ENCODE results near the gene DNAH14. TPM values are rescaled to one million over a fixed set of nuclear protein-coding genes. Genes with fewer than 3 reads are reported as not detected.

DNAH14 gene
- total and polyA plus RNA-seq, 3 donors from 2014 or later: 30.1 to 82.1 (median 37.3) TPM

GRCh38 chr1:224901087-224901810, 28.2 kb upstream of the DNAH14 start:
- no peak for DNase-seq
- Histone ChIP-seq H3K36me3 (ENCODE audit: low read depth, missing control alignments) (no peaks in the 10 kb centered on the region), H3K4me1 (no peaks in the 10 kb centered on the region), H3K27ac (no peak overlapping the region), H3K4me3 (no peak overlapping the region), H3K27me3 (no peaks in the 10 kb centered on the region), H3K9me3 (no peaks in the 10 kb centered on the region)
- WGBS, 2 donors: 68 to 73% methylated on average over 5 of the region's 5 CpGs
- TF ChIP-seq CTCF (IDR thresholded peaks at IDR 0.05): no peak
- TF ChIP-seq POLR2A (IDR thresholded peaks at IDR 0.05): no peak
- intact Hi-C loops (cut with DNase I; ENCODE audit: low total_unique reads): no loop called here

- Histone ChIP-seq H3K4me3 (no peak overlapping the region), H3K4me1 (no peaks in the 10 kb centered on the region), H3K27me3 (no peaks in the 10 kb centered on the region), H3K9me3 (no peaks in the 10 kb centered on the region), H3K27ac (no peak overlapping the region), H3K36me3 (ENCODE audit: low read depth, missing control alignments) (no peaks in the 10 kb centered on the region)
- DNase-seq: no peak
- TF ChIP-seq POLR2A (IDR thresholded peaks at IDR 0.05): no peak
- no peak for TF ChIP-seq CTCF (IDR thresholded peaks at IDR 0.05)
- intact Hi-C loops (cut with DNase I; ENCODE audit: low total_unique reads): no loop called here
- 81 to 84% methylated on average over 2 of the region's 2 CpGs for WGBS, 2 donors
These were observed 25.5 kb upstream of the DNAH14 start for GRCh38 chr1:224903955-224904354.

GRCh38 chr1:224906340-224906739, 23.1 kb upstream of the DNAH14 start:
- DNase-seq: no peak
- 93 to 95% methylated on average over 1 of the region's 1 CpG for WGBS, 2 donors
- H3K27ac ChIP-seq: no peak overlapping the region
- H3K9me3 ChIP-seq: no peaks in the 10 kb centered on the region
- intact Hi-C loops (cut with DNase I; ENCODE audit: low total_unique reads): no loop called here
- H3K4me1 ChIP-seq: no peaks in the 10 kb centered on the region
- H3K4me3 ChIP-seq: no peak overlapping the region
- no peaks in the 10 kb centered on the region for H3K27me3 ChIP-seq
- no peaks in the 10 kb centered on the region for H3K36me3 ChIP-seq (ENCODE audit: low read depth, missing control alignments)
- no peak for TF ChIP-seq CTCF (IDR thresholded peaks at IDR 0.05)
- no peak for TF ChIP-seq POLR2A (IDR thresholded peaks at IDR 0.05)

GRCh38 chr1:224911217-224911616, 18.3 kb upstream of the DNAH14 start:
- Histone ChIP-seq H3K27ac (no peak overlapping the region), H3K4me3 (no peak overlapping the region), H3K9me3 (no peaks in the 10 kb centered on the region), H3K4me1 (no peaks in the 10 kb centered on the region), H3K36me3 (ENCODE audit: low read depth, missing control alignments) (no peaks in the 10 kb centered on the region), H3K27me3 (no peaks in the 10 kb centered on the region)
- TF ChIP-seq CTCF (IDR thresholded peaks at IDR 0.05) (no peak), POLR2A (IDR thresholded peaks at IDR 0.05) (no peak)
- DNase-seq: no peak
- intact Hi-C loops (cut with DNase I; ENCODE audit: low total_unique reads): no loop called here

GRCh38 chr1:224914292-224914900, 15.1 kb upstream of the DNAH14 start:
- TF ChIP-seq CTCF (IDR thresholded peaks at IDR 0.05) (no peak), POLR2A (IDR thresholded peaks at IDR 0.05) (no peak)
- H3K27ac ChIP-seq: no peak overlapping the region
- H3K4me1 ChIP-seq: no peaks in the 10 kb centered on the region
- WGBS, 2 donors: 94 to 100% methylated on average over 1 of the region's 1 CpG
- DNase-seq: no peak
- no peaks in the 10 kb centered on the region for H3K9me3 ChIP-seq
- H3K36me3 ChIP-seq (ENCODE audit: low read depth, missing control alignments): no peaks in the 10 kb centered on the region
- intact Hi-C loops (cut with DNase I; ENCODE audit: low total_unique reads): no loop called here
- no peaks in the 10 kb centered on the region for H3K27me3 ChIP-seq
- no peak overlapping the region for H3K4me3 ChIP-seq
